Hematopoietic multipotent progenitor cell treated with erythropoietin and hydrocortisone succinate and interleukin-3 and kit ligand, for 15 days (in vitro differentiated cells): ENCODE measurements around the gene KCTD20.
"Not testable (repeated sequence)": the region's sequence is repeated elsewhere in the genome, so short reads cannot be mapped to it uniquely, and the experiment has no call there.

Experiments used
- DNase-seq: peaks from one replicate; pipeline ENCODE4 v3.0.0-alpha.2; 2015; ENCODE audit warnings: low spot score

Gene KCTD20

DNA sequence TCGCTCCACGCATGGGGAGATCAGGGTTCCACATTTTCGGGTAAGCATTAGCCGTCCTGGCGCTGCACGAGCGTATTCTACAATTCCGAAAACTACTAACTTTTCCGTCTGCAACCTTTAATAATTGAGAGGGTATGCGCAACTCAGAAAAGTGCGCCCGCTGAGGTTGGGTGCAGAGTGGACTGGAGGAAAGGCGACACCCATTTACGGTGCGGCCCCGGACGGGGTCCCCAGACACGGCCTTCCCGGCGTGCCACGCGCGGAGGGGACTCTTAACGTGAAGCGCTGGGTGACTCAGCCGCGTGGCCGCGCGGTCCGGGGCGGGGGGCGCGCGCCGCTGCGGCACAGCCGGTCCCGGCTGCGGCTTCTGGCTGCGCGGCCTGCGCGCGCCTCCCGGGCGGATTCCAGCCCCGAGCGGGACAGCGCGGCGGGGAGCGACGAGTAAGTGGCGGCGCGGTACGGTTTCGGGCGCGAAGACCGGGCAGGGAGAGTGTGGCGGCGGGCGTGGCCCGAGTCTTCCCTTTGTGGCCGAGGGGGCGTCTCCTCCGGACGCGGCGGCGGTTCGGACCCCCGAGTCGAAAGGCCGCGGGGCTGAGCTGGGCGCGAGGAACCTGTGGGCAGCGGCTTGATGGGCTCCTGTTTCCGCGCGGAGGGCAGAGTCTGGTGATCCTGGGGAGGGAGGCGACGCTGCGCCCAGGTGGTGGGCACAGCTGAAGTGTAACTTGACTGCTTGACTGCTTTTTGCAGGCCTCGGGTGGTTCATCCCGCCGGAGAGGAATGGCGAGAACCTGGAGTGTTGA is at the start of gene KCTD20, which contains the start of gene PXT1:
KCTD20 (plus strand) TSS at position 330 of the 800 bp plus-strand sequence. CDS start 27,098 bp downstream, outside the sequence.
PXT1 (minus strand) TSS at position 184 of the 800 bp plus-strand sequence. CDS start 16,772 bp downstream, outside the sequence.
- peak; percentile 90 for DNase-seq

- no peak for DNase-seq
Observed at GRCh38 chr6:36399970-36400369, 42.8 kb upstream of the KCTD20 start.

DNA sequence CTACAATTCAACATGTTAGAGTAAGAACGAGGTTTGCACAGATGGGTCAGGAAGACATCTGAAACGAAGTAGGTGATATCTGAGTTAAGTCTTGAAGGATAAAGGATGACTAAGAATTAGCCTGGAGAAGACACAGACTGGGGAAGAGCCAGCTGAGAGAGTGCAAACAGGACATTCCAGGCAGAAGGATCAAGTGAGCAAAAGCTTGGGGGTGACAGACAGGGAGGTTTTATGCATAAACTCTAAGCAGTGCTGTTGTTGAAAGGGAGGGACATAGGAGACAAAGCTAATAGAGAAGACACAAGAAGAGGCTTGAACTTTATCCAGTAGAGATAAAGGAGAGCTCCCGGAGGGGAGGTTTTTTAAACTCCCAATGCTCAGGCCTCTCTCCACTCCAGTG is 40.3 kb upstream of the KCTD20 start:
- no peak for DNase-seq

- no peak for DNase-seq
Observed at GRCh38 chr6:36404164-36404563, 38.6 kb upstream of the KCTD20 start.

- not testable (repeated sequence) for DNase-seq
Observed at GRCh38 chr6:36409718-36410117, 33.1 kb upstream of the KCTD20 start.

DNA sequence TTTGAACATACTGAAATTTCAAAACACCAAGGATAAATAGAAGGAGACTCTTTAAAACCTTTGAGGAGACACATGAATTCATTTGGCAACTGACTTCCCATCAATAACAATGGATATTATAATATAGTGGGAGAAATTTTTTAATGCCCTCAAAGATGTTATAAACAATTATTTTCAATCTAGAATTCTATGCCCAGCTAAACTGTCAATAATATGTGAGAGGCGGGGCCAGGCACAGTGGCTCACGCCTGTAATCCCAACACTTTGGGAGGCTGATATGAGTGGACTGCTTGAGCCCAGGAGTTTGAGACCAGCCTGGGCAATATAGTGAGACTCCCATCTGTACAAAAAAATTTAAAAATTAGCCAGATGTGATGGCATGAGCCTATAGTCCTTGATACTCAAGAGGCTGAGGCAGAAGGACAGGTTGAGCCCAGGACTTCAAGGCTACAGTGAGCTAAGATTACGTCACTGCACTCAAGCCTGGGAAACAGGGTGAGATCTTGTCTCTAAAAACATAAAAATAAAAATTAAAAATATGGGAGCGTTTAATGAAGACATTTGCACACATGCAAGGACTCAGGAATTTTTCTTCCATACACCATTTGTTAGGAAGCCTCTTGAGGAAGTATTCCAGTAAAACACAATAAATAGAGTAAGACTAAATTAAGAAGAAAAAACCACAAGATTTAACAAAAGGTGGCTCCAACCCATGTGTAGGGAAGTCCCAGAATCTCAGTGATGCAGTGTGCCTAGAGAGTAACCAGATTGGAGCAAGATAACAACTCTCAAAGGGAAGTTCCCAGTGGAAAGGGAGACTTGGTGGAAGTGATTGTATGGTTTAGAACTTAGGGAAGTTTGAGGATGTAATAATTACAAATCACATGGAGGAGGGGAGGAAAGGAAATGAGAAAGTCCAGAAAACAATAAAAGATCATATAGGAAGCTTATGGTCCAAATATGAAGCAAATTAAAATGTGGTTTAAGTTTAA is 29.0 kb upstream of the KCTD20 start:
- no peak for DNase-seq

DNA sequence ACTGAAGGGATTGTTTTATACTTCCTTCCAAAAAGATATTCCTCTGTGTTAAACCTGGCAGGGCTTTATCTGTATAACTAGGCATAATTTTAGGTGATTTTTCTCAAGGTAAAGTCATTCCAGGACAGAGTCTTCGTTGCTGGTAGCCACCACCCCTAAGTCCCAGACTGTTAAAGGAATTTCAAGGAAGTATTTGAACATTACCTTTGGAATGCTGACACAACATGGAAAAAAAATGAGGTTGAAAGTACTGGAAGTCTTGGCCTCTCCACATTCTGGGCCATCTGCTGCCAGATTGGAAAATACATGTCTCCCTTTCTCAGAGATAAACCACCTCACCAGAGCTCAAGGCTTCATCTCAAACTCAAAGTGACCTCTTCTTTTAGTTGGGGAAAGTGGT is 28.3 kb upstream of the KCTD20 start:
- DNase-seq = no peak

DNA sequence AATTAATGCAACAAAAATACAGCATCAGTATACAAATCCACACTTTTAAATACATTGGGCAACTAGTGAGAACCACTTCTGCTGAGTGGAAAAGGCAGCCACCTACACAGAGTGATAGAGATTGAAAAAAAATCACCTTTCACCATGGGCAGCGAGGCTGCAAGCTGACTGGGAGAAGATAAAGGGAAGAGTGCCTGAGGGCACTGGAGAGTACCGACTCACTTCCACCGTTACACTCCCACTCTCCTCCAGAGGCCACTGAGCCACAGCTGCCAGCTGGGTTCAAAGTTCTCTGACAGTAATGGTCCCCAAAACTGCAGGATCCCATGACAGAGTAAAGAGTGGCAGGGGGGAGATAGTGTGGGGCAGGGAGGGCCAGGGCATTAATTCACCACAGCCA is 24.2 kb upstream of the KCTD20 start:
- no peak for DNase-seq

- DNase-seq = no peak
Observed at GRCh38 chr6:36419310-36419709, 23.5 kb upstream of the KCTD20 start.

DNA sequence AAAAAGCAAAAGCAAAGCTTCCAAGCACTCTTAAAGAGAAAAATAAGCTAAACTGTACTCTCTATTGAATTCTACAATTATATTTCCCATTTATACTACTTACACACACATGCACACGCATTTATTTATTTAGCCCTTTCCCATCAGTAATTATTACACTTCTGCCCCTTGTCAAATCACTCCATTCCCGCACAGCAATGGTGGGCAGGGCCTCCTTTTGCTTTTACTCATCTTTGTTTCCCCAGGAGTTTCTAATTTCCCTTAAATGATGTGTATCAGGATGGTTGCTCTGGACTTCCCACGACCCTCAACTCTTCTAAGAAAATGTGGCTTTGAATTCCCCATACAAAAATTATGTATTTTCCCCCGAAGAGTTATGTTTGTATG is 20.1 kb upstream of the KCTD20 start:
- DNase-seq = no peak

DNA sequence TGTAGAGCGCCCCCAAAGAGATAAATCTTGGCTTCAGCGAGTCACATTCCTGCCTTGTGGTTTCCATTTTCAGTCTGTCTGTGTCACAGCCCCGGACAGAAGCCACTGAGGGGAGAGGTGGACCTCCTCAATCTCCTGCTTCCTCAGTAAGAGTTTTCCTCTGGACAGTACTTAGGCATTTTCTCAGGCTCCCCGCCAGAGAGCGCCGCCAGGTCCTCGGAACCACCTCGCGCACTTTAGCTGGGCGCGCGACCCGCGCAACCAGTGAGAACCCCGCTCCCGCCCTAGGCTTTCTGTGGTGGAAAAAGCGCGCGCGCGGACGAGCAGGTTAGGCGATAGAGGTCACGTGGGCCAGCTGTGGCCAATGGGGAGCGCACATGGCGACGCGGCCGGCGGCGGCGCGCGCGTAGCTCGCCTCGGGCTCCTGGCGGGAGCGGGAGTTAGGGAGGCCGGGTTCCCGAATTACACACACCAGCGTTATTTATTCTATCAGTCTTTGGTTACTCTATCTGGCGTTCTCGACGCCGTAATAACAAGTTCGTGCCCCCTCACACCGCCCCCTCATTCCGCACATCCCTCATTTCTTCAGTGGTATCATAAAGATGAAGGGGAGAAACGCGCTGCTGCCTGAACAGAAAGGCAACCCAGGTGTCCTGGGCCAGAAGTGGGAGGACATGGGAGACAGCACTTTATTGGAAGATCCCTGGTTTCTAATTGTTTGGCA is 19.5 kb upstream of the KCTD20 start:
- DNase-seq = peak; percentile 97

- DNase-seq = no peak
Observed at GRCh38 chr6:36426622-36427021, 16.2 kb upstream of the KCTD20 start.

GRCh38 chr6:36428911-36429310 is 13.9 kb upstream of the KCTD20 start:
- no peak for DNase-seq

- DNase-seq = no peak
Observed at GRCh38 chr6:36430351-36430750, 12.4 kb upstream of the KCTD20 start.

DNA sequence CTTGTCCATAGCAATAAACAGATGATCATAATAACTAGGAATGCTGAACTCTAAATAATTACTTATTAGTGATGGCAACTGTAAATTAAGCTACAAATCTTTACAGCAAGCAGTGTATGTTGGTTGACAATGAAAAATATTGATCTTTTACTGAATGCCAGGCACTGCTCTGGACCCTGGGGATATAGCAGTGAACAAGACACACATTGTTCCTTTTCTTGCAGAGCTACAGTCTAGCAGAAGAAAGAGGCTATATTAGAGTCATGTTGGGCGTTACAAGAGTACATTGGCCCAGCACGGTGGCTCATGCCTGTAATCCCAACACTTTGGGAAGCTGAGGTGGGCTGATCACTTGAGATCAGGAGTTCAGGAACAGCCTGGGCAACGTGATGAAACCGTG is 11.6 kb upstream of the KCTD20 start:
- DNase-seq = no peak

DNA sequence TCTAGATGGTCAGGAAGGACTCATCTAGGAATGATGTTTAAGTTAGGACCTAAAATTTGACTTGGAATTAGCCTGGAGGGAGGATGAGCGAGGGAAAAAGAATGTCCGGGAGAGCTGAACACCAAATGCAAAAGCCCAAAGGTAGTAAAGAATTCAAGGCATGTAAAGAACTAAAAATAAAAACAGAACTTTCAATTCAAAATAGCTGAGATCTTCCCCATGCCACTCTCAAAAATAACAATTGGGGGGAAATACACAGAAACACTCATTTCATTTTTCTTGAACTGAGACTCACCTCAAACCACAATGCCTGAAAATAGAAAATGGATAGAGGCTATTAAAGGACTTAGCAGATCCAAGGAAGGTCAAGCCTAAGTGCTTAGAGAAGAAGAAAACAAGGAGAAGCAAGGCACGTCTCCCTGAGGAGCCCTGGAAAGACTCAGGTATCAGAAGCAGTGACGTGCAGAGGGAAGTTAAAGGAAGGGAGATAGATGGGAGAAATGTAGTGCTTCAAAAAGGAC is 10.6 kb upstream of the KCTD20 start:
- DNase-seq = no peak

GRCh38 chr6:36436466-36436865 is 6.3 kb upstream of the KCTD20 start:
- no peak for DNase-seq

DNA sequence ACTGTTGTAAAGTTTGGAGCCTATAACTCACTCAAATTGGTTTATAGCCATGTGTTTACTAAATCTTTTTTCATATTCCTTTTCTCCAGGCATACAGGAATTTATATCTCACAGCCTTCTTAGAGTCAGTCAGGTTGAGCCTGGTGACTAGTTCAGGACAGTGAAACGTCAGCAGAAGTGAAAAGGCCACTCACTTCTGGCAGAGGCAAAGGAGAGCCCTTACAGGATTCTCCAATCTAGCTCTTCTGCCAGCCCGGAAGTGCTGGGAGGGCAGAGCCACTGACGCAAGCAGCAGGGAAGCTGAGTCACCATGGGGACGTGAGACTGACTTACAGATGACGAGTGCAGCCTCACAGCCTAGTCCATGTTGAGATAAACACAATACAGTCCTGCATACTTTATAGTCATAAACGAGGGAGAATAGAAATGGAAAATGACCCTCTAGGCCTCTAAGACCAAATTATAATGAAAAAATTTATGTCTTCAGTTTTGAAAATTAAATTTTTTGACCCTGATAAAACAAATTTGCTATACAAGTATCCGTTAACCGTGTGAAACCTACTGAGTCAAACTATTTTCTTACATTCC is 1.4 kb upstream of the KCTD20 start:
- peak; percentile 98 for DNase-seq

- DNase-seq = no peak
Observed at GRCh38 chr6:36442103-36442670, 613 bp upstream of the KCTD20 start.

DNA sequence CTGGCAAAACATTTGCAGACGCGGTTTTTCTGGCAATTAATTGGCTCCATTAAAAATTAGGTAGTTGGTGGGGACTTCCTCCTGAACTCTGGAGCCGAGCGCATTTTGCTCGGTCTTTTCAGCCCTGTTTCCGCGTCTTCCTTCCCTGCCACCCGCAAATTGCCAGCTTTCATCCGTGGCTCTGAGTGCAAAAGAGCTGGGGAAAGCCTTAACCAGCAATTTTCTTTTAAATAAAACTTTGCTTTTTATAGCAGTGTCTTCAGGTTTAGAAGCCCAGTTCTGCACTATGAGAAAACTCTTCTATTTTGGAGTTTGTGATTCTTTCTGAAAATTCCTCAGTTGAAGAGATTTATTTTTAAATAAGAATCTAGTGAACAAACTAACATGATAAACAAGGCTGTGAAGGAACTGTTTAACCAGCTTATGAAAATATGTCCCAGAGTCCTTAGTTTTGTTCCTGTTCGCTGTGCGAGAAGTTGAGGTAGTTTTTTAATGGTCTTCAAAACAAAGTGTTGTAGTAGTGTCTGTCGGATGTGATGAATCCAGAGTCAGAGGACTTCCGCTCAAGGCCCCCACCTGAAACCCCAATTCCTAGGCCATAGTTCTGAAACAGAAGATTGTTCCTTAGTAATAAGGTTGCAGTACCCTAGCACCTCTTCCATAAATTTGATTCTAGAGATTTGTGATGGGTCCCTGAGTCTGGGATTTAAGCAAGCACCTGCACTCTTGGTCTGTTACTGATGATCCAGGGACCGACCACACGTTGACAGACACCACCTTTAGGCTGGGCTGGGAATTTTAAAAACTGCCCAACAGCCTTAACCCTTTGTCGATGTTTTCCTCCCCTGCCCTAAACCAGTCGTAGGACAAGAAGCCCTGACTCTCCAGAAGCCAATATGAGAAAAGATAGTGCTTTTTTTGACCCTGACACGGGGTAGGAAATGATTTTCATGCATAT is 950 bp downstream of the KCTD20 start:
- DNase-seq = peak; percentile 53
